GM12878 (cell line): ENCODE results near the gene EFCAB10. TPM values are rescaled to one million over a fixed set of nuclear protein-coding genes. Genes with fewer than 3 reads are reported as not detected.

Experiments
- ATAC-seq: fragments of 200-7000 bp; cut with Tn5 transposase; 3 replicates; pipeline ENCODE4 v1.9.1; 2020; ENCODE audit warnings: mild to moderate bottlenecking, moderate library complexity
- BruUV-seq: library from RNA; stranded (reverse); fragments of 400-500 nt; replicated peaks from 2 replicates; lab custom pipeline; 2021; lab: Mats Ljungman, UMichigan
- CTCF ChIA-PET: fragments of 300-600 bp; sonication (Branson Sonifier 250); formaldehyde crosslinking; extraction: SDS; loops from one replicate; lab custom pipeline; 2021; ENCODE audit warnings: inconsistent platforms; lab: Yijun Ruan, JAX
- POLR2A ChIA-PET: fragments of 350-600 bp; formaldehyde crosslinking; extraction: SDS; loops from one replicate; lab custom pipeline; 2021; ENCODE audit warnings: inconsistent platforms; lab: Charles Lee
- RAD21 ChIA-PET: fragments of 300-600 bp; sonication (Branson Sonifier 250); formaldehyde crosslinking; loops from one replicate; lab custom pipeline; 2023; ENCODE audit warnings: antibody characterized with exemption; ENCODE audit not compliant: unreplicated experiment; lab: Charles Lee
- SMC1A ChIA-PET: fragments of 300-600 bp; sonication (Branson Sonifier 250); formaldehyde crosslinking; loops from one replicate; lab custom pipeline; 2023; ENCODE audit not compliant: unreplicated experiment, uncharacterized antibody; lab: Charles Lee
- DNase-seq: peaks from one replicate; pipeline ENCODE4 v3.0.0-alpha.2; 2011; ENCODE audit warnings: low read depth, low spot score
- FAIRE-seq: peaks from 3 replicates; lab custom pipeline; 2011; peaks lifted over from hg19 to GRCh38; lab: Jason Lieb, UNC
- H2AFZ ChIP-seq: 2 replicates; pipeline ENCODE4 v1.6.0; 2011; ENCODE audit warnings: low read depth, low read length, control low read depth; ENCODE audit not compliant: control insufficient read depth
- H3K27ac ChIP-seq: 2 replicates; pipeline ENCODE4 v1.5.1; 2011; ENCODE audit warnings: control low read depth; ENCODE audit not compliant: control insufficient read depth, insufficient read depth
- H3K27me3 ChIP-seq, 2 experiments: replicated peaks in 1 of 2; 2 replicates each; pipeline versions ENCODE4 v1.6.0 to v1.6.1; 2011; ENCODE audit warnings: low read length in 1 of 2; ENCODE audit not compliant: control insufficient read depth in 2 of 2, insufficient read depth in 2 of 2
- H3K36me3 ChIP-seq, 2 experiments: 2 replicates each; pipeline ENCODE4 v1.5.1; 2011; ENCODE audit warnings: low read length in 1 of 2; ENCODE audit not compliant: control insufficient read depth in 2 of 2, insufficient read depth in 2 of 2
- H3K4me1 ChIP-seq: 2 replicates; pipeline ENCODE4 v1.6.1; 2011; ENCODE audit warnings: mild to moderate bottlenecking, low read length, moderate library complexity, mixed read lengths; ENCODE audit not compliant: control insufficient read depth, insufficient read depth
- H3K4me2 ChIP-seq: 2 replicates; pipeline ENCODE4 v1.6.0; 2011; ENCODE audit warnings: control low read depth; ENCODE audit not compliant: control insufficient read depth, insufficient read depth
- H3K4me3 ChIP-seq: fragments of 200-600 bp; sonication (generic); 2 replicates; pipeline ENCODE4 v1.5.1; 2016
- H3K79me2 ChIP-seq: 2 replicates; pipeline ENCODE4 v1.6.0; 2011; ENCODE audit warnings: low read length; ENCODE audit not compliant: control insufficient read depth, insufficient read depth
- H3K9ac ChIP-seq: 2 replicates; pipeline ENCODE4 v1.8.0; 2011; ENCODE audit warnings: low read length, control low read depth, mixed read lengths; ENCODE audit not compliant: control insufficient read depth, insufficient read depth
- H3K9me3 ChIP-seq: replicated peaks from 3 replicates; pipeline ENCODE4 v1.5.1; 2011; ENCODE audit warnings: mild to moderate bottlenecking, low read length; ENCODE audit not compliant: control insufficient read depth, insufficient read depth
- H4K20me1 ChIP-seq: 2 replicates; pipeline ENCODE4 v1.6.0; 2011; ENCODE audit not compliant: control insufficient read depth, insufficient read depth
- BACH1 ChIP-seq: fragments of 450-650 bp; IDR thresholded peaks from 2 replicates; pipeline ENCODE4 v1.6.1; 2017; ENCODE audit warnings: mild to moderate bottlenecking, borderline replicate concordance
- BHLHE40 ChIP-seq, 2 experiments: fragments of 450-650 bp in 1 of 2; IDR thresholded peaks; 2 replicates each; pipeline ENCODE4 v1.6.1; 2011 to 2017; ENCODE audit warnings: low read depth in 2 of 2, borderline replicate concordance in 1 of 2, improper control_type of control experiment in 1 of 2, low read length in 1 of 2, mild to moderate bottlenecking in 1 of 2
- BRCA1 ChIP-seq: IDR thresholded peaks from 2 replicates; pipeline ENCODE4 v1.6.1; 2011; ENCODE audit warnings: low read depth, low read length, improper control_type of control experiment
- CREM ChIP-seq: IDR thresholded peaks from 2 replicates; pipeline ENCODE4 v1.6.1; 2014; ENCODE audit warnings: antibody characterized with exemption, low read depth
- EP300 ChIP-seq, 2 experiments: fragments of 150-350 bp in 1 of 2; IDR thresholded peaks; 2 replicates each; pipeline ENCODE4 v1.6.1; 2011 to 2012; ENCODE audit warnings: low read depth in 2 of 2, low read length in 2 of 2, borderline replicate concordance in 1 of 2, improper control_type of control experiment in 1 of 2, inconsistent platforms in 1 of 2; ENCODE audit not compliant: control insufficient read depth in 1 of 2
- ETV6 ChIP-seq, 2 experiments: fragments of 450-650 bp in 1 of 2; IDR thresholded peaks in 1 of 2; conservative IDR thresholded peaks in 1 of 2; 2 replicates each; pipeline ENCODE4 v1.6.1; 2014; ENCODE audit warnings: antibody characterized with exemption in 1 of 2, borderline replicate concordance in 1 of 2, low read depth in 1 of 2, mild to moderate bottlenecking in 1 of 2, moderate library complexity in 1 of 2
- NRF1 ChIP-seq: conservative IDR thresholded peaks from 2 replicates; pipeline ENCODE4 v1.6.1; 2011; ENCODE audit warnings: mild to moderate bottlenecking, low read depth, low read length, improper control_type of control experiment
- SIN3A ChIP-seq: IDR thresholded peaks from 2 replicates; pipeline ENCODE4 v1.6.1; 2012; ENCODE audit warnings: low read depth, low read length, improper control_type of control experiment
- STAT1 ChIP-seq: fragments of 450-650 bp; conservative IDR thresholded peaks from 2 replicates; pipeline ENCODE4 v1.6.1; 2014; ENCODE audit warnings: antibody characterized with exemption, mild to moderate bottlenecking
- TAF1 ChIP-seq: IDR thresholded peaks from 2 replicates; pipeline ENCODE4 v1.6.1; 2011; ENCODE audit warnings: mild to moderate bottlenecking, low read depth, low read length, borderline replicate concordance
- YBX1 ChIP-seq: fragments of 450-650 bp; IDR thresholded peaks from 2 replicates; pipeline ENCODE4 v1.6.1; 2016; ENCODE audit warnings: antibody characterized with exemption
- ZNF217 ChIP-seq: fragments of 450-650 bp; IDR thresholded peaks from 2 replicates; pipeline ENCODE4 v1.6.1; 2017; ENCODE audit warnings: antibody characterized with exemption, mild to moderate bottlenecking
- WGBS: methylation state at CpG from one replicate; pipeline ENCODE4 v1.1.6; 2016; ENCODE audit warnings: low lambda C conversion rate; ENCODE audit not compliant: insufficient replicate concordance, insufficient coverage; ENCODE audit errors: missing lambda C conversion rate; 5-methylcytosine and 5-hydroxymethylcytosine counted together
- in situ Hi-C: fragments of 300-500 bp; cut with MboI; formaldehyde crosslinking; loops from 9 replicates; pipeline ENCODE4 v1.14.3; 2018; ENCODE audit warnings: mixed read lengths
- intact Hi-C: fragments of 100-400 bp; cut with micrococcal nuclease; formaldehyde crosslinking; loops from one replicate; pipeline ENCODE4 v1.14.2; 2022; ENCODE audit not compliant: unreplicated experiment
- polyA plus RNA-seq, 11 experiments: library from polyadenylated mRNA; depleted of rRNA in 4 of 11; unstranded in 6 of 11; stranded (reverse) in 5 of 11; fragments of >200 nt; fragmentation: Nextera tagmentation in 4 of 11; fragmentation: Illumina TruSeq in 1 of 11; extraction: Ambion mirVana in 4 of 11; extraction: Trizol in 1 of 11; gene quantifications; 1 replicate in 1 of 11; 2 replicates in 10 of 11; pipeline versions ENCODE4 v1.2.1 to v1.2.3, GENCODE V29; 2011 to 2016; ENCODE audit warnings: inconsistent platforms in 2 of 11, missing spikeins in 2 of 11, low read depth in 1 of 11
- total RNA-seq, 4 experiments: library from RNA; depleted of rRNA in 3 of 4; stranded (reverse); fragments of >200 nt in 3 of 4; fragmentation: Illumina TruSeq in 1 of 4; extraction: Trizol in 1 of 4; gene quantifications; 2 replicates each; pipeline versions ENCODE4 v1.2.1 to v1.2.3, GENCODE V29; 2013 to 2021
- TF ChIP-seq, protein P1 (sequence below): fragments of 450-650 bp; formaldehyde crosslinking; IDR thresholded peaks from 2 replicates; pipeline ENCODE4 v1.4.0; 2022; ENCODE audit warnings: mild to moderate bottlenecking, moderate library complexity

Gene EFCAB10
- total and polyA plus RNA-seq, 10 of the 15 experiments (the other 5 are each of a cell fraction or from before 2014, with no cell fraction given): 0.38 to 1.0 (median 0.54) TPM; not detected in 6

DNA sequence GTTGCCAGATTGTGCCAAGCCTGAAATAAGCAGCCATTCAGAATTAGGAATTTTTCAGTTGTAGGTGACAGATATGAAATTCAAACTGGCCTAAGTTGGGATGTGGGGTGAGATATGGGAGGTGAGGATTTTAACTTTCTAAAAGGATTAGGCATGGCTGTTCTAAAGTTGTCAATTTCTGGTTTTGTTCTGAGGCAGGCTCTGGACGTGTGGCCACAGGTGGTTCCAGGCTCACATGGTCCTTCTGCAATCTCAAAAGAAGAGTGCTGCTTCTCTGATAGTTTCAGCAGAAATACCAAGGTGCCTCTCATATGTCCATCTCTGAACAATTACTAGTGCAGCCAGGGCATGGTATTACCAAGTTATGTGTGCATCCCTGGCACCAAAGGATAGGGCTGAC lies 21.4 kb downstream of the EFCAB10 start:
- CTCF ChIA-PET: interaction anchor here (0.6 kb wide), 1 partner anchor 113 kb away, joined by 3 read pairs; no protein-coding TSS in a partner anchor
- Histone ChIP-seq H3K36me3 (peaks cover 0 to 6% of the 10 kb centered on the region in 2 experiments; a peak in 2 of 4 replicates), H3K4me3 (no peak overlapping the region), H3K79me2 (no peaks in the 10 kb centered on the region), H3K27me3 (no peaks in the 10 kb centered on the region), H3K4me2 (no peak overlapping the region), H3K9ac (no peak overlapping the region), H2AFZ (no peak overlapping the region), H4K20me1 (no peaks in the 10 kb centered on the region), H3K9me3 (no peaks in the 10 kb centered on the region), H3K27ac (no peak overlapping the region), H3K4me1 (no peaks in the 10 kb centered on the region)
- FAIRE-seq: no peak
- RAD21 ChIA-PET: no interaction called here
- POLR2A ChIA-PET: interaction anchor here (0.7 kb wide), 1 partner anchor 746 kb away, joined by 7 read pairs; no protein-coding TSS in a partner anchor
- TF ChIP-seq NRF1 (no peak), STAT1 (no peak), TAF1 (no peak), ZNF217 (no peak), BHLHE40 (IDR thresholded peaks at IDR 0.05; ENCODE audit: borderline replicate concordance in 1 of 2, low read depth in 2 of 2, low read length in 1 of 2) (no peak), BRCA1 (no peak), ETV6 (conservative IDR thresholded peaks at IDR 0.05 in 1 of 2, IDR thresholded peaks at IDR 0.05 in 1 of 2; ENCODE audit: borderline replicate concordance in 1 of 2, low read depth in 1 of 2) (no peak), SIN3A (no peak), YBX1 (no peak), EP300 (IDR thresholded peaks at IDR 0.05; ENCODE audit: borderline replicate concordance in 1 of 2, control insufficient read depth in 1 of 2, low read depth in 2 of 2, low read length in 2 of 2) (no peak), BACH1 (no peak), CREM (no peak)
- TF ChIP-seq, protein P1, sequence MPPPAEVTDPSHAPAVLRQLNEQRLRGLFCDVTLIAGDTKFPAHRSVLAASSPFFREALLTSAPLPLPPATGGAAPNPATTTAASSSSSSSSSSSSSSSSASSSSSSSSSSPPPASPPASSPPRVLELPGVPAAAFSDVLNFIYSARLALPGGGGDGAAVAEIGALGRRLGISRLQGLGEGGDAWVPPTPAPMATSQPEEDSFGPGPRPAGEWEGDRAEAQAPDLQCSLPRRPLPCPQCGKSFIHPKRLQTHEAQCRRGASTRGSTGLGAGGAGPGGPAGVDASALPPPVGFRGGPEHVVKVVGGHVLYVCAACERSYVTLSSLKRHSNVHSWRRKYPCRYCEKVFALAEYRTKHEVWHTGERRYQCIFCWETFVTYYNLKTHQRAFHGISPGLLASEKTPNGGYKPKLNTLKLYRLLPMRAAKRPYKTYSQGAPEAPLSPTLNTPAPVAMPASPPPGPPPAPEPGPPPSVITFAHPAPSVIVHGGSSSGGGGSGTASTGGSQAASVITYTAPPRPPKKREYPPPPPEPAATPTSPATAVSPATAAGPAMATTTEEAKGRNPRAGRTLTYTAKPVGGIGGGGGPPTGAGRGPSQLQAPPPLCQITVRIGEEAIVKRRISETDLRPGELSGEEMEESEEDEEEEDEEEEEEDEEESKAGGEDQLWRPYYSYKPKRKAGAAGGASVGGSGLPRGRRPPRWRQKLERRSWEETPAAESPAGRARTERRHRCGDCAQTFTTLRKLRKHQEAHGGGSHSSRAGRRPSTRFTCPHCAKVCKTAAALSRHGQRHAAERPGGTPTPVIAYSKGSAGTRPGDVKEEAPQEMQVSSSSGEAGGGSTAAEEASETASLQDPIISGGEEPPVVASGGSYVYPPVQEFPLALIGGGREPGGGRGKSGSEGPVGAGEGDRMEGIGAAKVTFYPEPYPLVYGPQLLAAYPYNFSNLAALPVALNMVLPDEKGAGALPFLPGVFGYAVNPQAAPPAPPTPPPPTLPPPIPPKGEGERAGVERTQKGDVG: no peak
- SMC1A ChIA-PET: no interaction called here
- 54% methylated on average over 1 of the region's 1 CpG for WGBS
- DNase-seq: no peak
- BruUV-seq: no TSS peak
- intact Hi-C loops (no loop called here), in situ Hi-C loops (no loop called here)
- ATAC-seq: no peak
